Keratinocyte (primary cell): Measurements from ENCODE around the gene ZBTB18. TPM values are rescaled to one million over a fixed set of nuclear protein-coding genes. Genes with fewer than 3 reads are reported as not detected.

Source experiments
- DNase-seq: peaks from one replicate; pipeline ENCODE4 v3.0.0-alpha.2; 2011; ENCODE audit warnings: low read depth, missing footprints, low spot score
- FAIRE-seq: peaks from 2 replicates; lab custom pipeline; 2011; peaks lifted over from hg19 to GRCh38; lab: Jason Lieb, UNC
- H2AFZ ChIP-seq: 2 replicates; pipeline ENCODE4 v1.6.0; 2012; ENCODE audit warnings: low read length, control low read depth, inconsistent platforms; ENCODE audit not compliant: control insufficient read depth
- H3K27ac ChIP-seq: 2 replicates; pipeline ENCODE4 v1.5.1; 2011; ENCODE audit warnings: low read length; ENCODE audit not compliant: control insufficient read depth, insufficient read depth
- H3K27me3 ChIP-seq: 3 replicates; pipeline ENCODE4 v1.6.0; 2011; ENCODE audit warnings: low read length; ENCODE audit not compliant: control insufficient read depth, insufficient read depth; ENCODE audit errors: extremely low read depth
- H3K36me3 ChIP-seq, 2 experiments: 2 replicates in 1 of 2; 3 replicates in 1 of 2; pipeline ENCODE4 v1.5.1; 2011; ENCODE audit warnings: low read length in 2 of 2, mild to moderate bottlenecking in 1 of 2; ENCODE audit not compliant: control insufficient read depth in 2 of 2, insufficient read depth in 2 of 2; ENCODE audit errors: extremely low read depth in 1 of 2
- H3K4me1 ChIP-seq: 3 replicates; pipeline ENCODE4 v1.5.1; 2011; ENCODE audit warnings: low read length; ENCODE audit not compliant: control insufficient read depth, insufficient read depth; ENCODE audit errors: extremely low read depth
- H3K4me2 ChIP-seq: 3 replicates; pipeline ENCODE4 v1.6.0; 2011; ENCODE audit warnings: low read depth, low read length; ENCODE audit not compliant: control insufficient read depth, insufficient read depth; ENCODE audit errors: extremely low read depth
- H3K4me3 ChIP-seq, 3 experiments: fragments of 200-600 bp in 1 of 3; sonication (generic) in 1 of 3; 2 replicates in 2 of 3; 3 replicates in 1 of 3; pipeline ENCODE4 v1.5.1; 2011 to 2016; ENCODE audit warnings: low read length in 3 of 3, mild to moderate bottlenecking in 3 of 3, control low read depth in 2 of 3, inconsistent platforms in 1 of 3, low read depth in 1 of 3, mixed read lengths in 1 of 3, mixed run types in 1 of 3, moderate library complexity in 1 of 3; ENCODE audit not compliant: control insufficient read depth in 2 of 3, insufficient read depth in 2 of 3; ENCODE audit errors: extremely low read depth in 1 of 3
- H3K79me2 ChIP-seq: 2 replicates; pipeline ENCODE4 v1.6.0; 2012; ENCODE audit warnings: low read length; ENCODE audit not compliant: control insufficient read depth, insufficient read depth
- H3K9ac ChIP-seq: 3 replicates; pipeline ENCODE4 v1.6.0; 2011; ENCODE audit warnings: low read length; ENCODE audit not compliant: control insufficient read depth, insufficient read depth; ENCODE audit errors: extremely low read depth
- H3K9me1 ChIP-seq: 3 replicates; pipeline ENCODE4 v1.6.0; 2011; ENCODE audit warnings: low read length; ENCODE audit not compliant: control insufficient read depth, insufficient read depth; ENCODE audit errors: extremely low read depth
- H3K9me3 ChIP-seq: 2 replicates; pipeline ENCODE4 v1.5.1; 2012; ENCODE audit warnings: low read depth, low read length; ENCODE audit not compliant: control insufficient read depth
- H4K20me1 ChIP-seq: 3 replicates; pipeline ENCODE4 v1.6.0; 2011; ENCODE audit warnings: low read length; ENCODE audit not compliant: control insufficient read depth, insufficient read depth; ENCODE audit errors: extremely low read depth
- CTCF ChIP-seq, 3 experiments: IDR thresholded peaks in 1 of 3; conservative IDR thresholded peaks in 1 of 3; optimal IDR thresholded peaks in 1 of 3; 2 replicates in 2 of 3; 3 replicates in 1 of 3; pipeline versions ENCODE3 to v1.5.1; 2011; ENCODE audit warnings: low read length in 3 of 3, mild to moderate bottlenecking in 3 of 3, moderate library complexity in 2 of 3, control low read depth in 1 of 3, inconsistent platforms in 1 of 3; ENCODE audit not compliant: insufficient read depth in 2 of 3; ENCODE audit errors: extremely low read depth in 1 of 3
- EZH2 ChIP-seq: IDR thresholded peaks from one replicate; pipeline ENCODE4 v1.6.1; 2012; ENCODE audit warnings: inconsistent platforms, mild to moderate bottlenecking, low read length, moderate library complexity
- dilution Hi-C: fragments of 300-500 bp; cut with MboI; formaldehyde crosslinking; loops from one replicate; pipeline ENCODE4 v1.7.0; 2020; ENCODE audit warnings: low sequenced_read_pairs; ENCODE audit not compliant: extremely low pct_ligation_motif_present
- polyA minus RNA-seq, 3 experiments: library from RNA; depleted of rRNA, polyadenylated mRNA; stranded (reverse); fragments of >200 nt; gene quantifications; 1 replicate in 1 of 3; 2 replicates in 1 of 3; 3 replicates in 1 of 3; pipeline ENCODE4 v1.2.3, GENCODE V29; 2011
- polyA plus RNA-seq, 5 experiments: library from polyadenylated mRNA; depleted of rRNA in 3 of 5; stranded (reverse) in 3 of 5; stranded (forward) in 1 of 5; unstranded in 1 of 5; fragments of >200 nt; gene quantifications; 1 replicate in 1 of 5; 2 replicates in 3 of 5; 3 replicates in 1 of 5; pipeline versions ENCODE4 v1.2.1 to v1.2.3, GENCODE V29; 2011 to 2012; ENCODE audit warnings: missing spikeins in 2 of 5, low read depth in 1 of 5, low replicate concordance in 1 of 5

The ZBTB18 gene
- polyA plus RNA-seq = 3.8 to 5.8 TPM (median 5.7 TPM) in 3 replicates
- polyA plus RNA-seq (2011; ENCODE audit: low read depth) = 2.1 TPM
- 3.0 and 3.2 TPM in 2 replicates for polyA plus RNA-seq (2011; cell fraction: cytosol; rRNA removed)
- polyA plus RNA-seq (2011; cell fraction: nucleus; rRNA removed) = 6.5 and 7.1 TPM in 2 replicates
- 2.6 and 4.2 TPM in 2 replicates for polyA plus RNA-seq (2012; ENCODE audit: low replicate concordance)
- 5.0 to 6.1 TPM (median 5.6 TPM) in 3 replicates for polyA minus RNA-seq
- polyA minus RNA-seq (2011; cell fraction: cytosol; rRNA and poly(A)+ RNA removed) = 5.6 TPM
- polyA minus RNA-seq (2011; cell fraction: nucleus; rRNA and poly(A)+ RNA removed) = 3.3 and 4.2 TPM in 2 replicates

- H4K20me1 ChIP-seq = no peaks in the 10 kb centered on the region
- peak within 1 kb of the TSS; percentile 56 for H3K9ac ChIP-seq
- FAIRE-seq (no peak), DNase-seq (no peak)
- H3K9me1 ChIP-seq = no peaks in the 10 kb centered on the region
- peaks cover 3 to 9% of the 10 kb centered on the region in 2 experiments for H3K36me3 ChIP-seq
- TF ChIP-seq EZH2 (no peak), CTCF (optimal IDR thresholded peaks at IDR 0.05 in 1 of 3, IDR thresholded peaks at IDR 0.05 in 1 of 3, conservative IDR thresholded peaks at IDR 0.05 in 1 of 3; ENCODE audit: extremely low read depth in 1 of 3, insufficient read depth in 2 of 3, low read length in 3 of 3) (no peak)
- peaks cover 15% of the 10 kb centered on the region for H3K4me1 ChIP-seq
- H3K27ac ChIP-seq = no peak within 1 kb of the TSS
- H3K4me3 ChIP-seq = peak within 1 kb of the TSS in 2 of 3 experiments; percentile 72 to 80
- H2AFZ ChIP-seq = no peak within 1 kb of the TSS
- dilution Hi-C loops = no loop called here
- peak within 1 kb of the TSS; percentile 97 for H3K4me2 ChIP-seq
- peaks cover 9% of the 10 kb centered on the region for H3K27me3 ChIP-seq
- H3K9me3 ChIP-seq = no peaks in the 10 kb centered on the region
- peaks cover 10% of the 10 kb centered on the region for H3K79me2 ChIP-seq
These were observed at the start of gene ZBTB18 for GRCh38 chr1:244050835-244051444. TSS of gene ZBTB18 (plus strand) at chr1:244051283. CDS start at chr1:244051432, 149 bp downstream.

- Histone ChIP-seq H2AFZ (no peak overlapping the region), H3K9me3 (no peaks in the 10 kb centered on the region), H4K20me1 (no peaks in the 10 kb centered on the region), H3K36me3 (no peaks in the 10 kb centered on the region), H3K9me1 (no peaks in the 10 kb centered on the region), H3K9ac (no peak overlapping the region), H3K4me2 (no peak overlapping the region), H3K27ac (no peak overlapping the region), H3K27me3 (no peaks in the 10 kb centered on the region), H3K4me3 (no peak overlapping the region), H3K4me1 (no peaks in the 10 kb centered on the region), H3K79me2 (no peaks in the 10 kb centered on the region)
- FAIRE-seq (no peak), DNase-seq (no peak)
- TF ChIP-seq EZH2 (no peak), CTCF (optimal IDR thresholded peaks at IDR 0.05 in 1 of 3, IDR thresholded peaks at IDR 0.05 in 1 of 3, conservative IDR thresholded peaks at IDR 0.05 in 1 of 3; ENCODE audit: extremely low read depth in 1 of 3, insufficient read depth in 2 of 3, low read length in 3 of 3) (no peak)
- dilution Hi-C loops = no loop called here
These were observed 48.4 kb upstream of the ZBTB18 start for GRCh38 chr1:244002721-244003120.
